HG03045 (cell line): ENCODE measurements around the gene WNT5B.

Experiments used
- ATAC-seq: cut with Tn5 transposase; IDR thresholded peaks from one replicate; pipeline ENCODE4 v1.9.1; 2021; ENCODE audit warnings: mild to moderate bottlenecking, moderate library complexity; ENCODE audit not compliant: unreplicated experiment

WNT5B gene

GRCh38 chr12:1629338-1630132 lies 504 bp downstream of the WNT5B start:
- ATAC-seq: no peak

- no peak for ATAC-seq
These were observed 1.2 kb downstream of the WNT5B start for GRCh38 chr12:1630133-1630826.

- ATAC-seq: no peak
These were observed 2.0 kb downstream of the WNT5B start for GRCh38 chr12:1630827-1631591.

- ATAC-seq: no peak
These were observed 3.7 kb downstream of the WNT5B start for GRCh38 chr12:1632702-1633101.

- ATAC-seq: no peak
These were observed 4.4 kb downstream of the WNT5B start for GRCh38 chr12:1633459-1633858.

GRCh38 chr12:1634149-1634548 lies 5.1 kb downstream of the WNT5B start:
- no peak for ATAC-seq

- no peak for ATAC-seq
These were observed 5.7 kb downstream of the WNT5B start for GRCh38 chr12:1634590-1635191.

- ATAC-seq: no peak
These were observed 6.5 kb downstream of the WNT5B start for GRCh38 chr12:1635301-1636095.

- ATAC-seq: no peak
These were observed 9.2 kb downstream of the WNT5B start for GRCh38 chr12:1638203-1638602.

GRCh38 chr12:1639538-1639937 lies 10.5 kb downstream of the WNT5B start:
- no peak for ATAC-seq

GRCh38 chr12:1640328-1641234 lies 11.6 kb downstream of the WNT5B start:
- no peak for ATAC-seq

GRCh38 chr12:1642513-1642912 lies 13.5 kb downstream of the WNT5B start:
- no peak for ATAC-seq

GRCh38 chr12:1643043-1643442 lies 14.0 kb downstream of the WNT5B start:
- ATAC-seq: no peak

GRCh38 chr12:1643905-1644533 lies 15.0 kb downstream of the WNT5B start:
- ATAC-seq: no peak

- ATAC-seq: no peak
These were observed 15.8 kb downstream of the WNT5B start for GRCh38 chr12:1644534-1645438.

- ATAC-seq: no peak
These were observed 16.8 kb downstream of the WNT5B start for GRCh38 chr12:1645819-1646218.

- ATAC-seq: no peak
These were observed 17.7 kb downstream of the WNT5B start for GRCh38 chr12:1646569-1647284.
